PC-9 (cell line): ENCODE measurements around the gene COL8A2. TPM values are rescaled to one million over a fixed set of nuclear protein-coding genes. Genes with fewer than 3 reads are reported as not detected.

Experiments
- Bru-seq: library from RNA; stranded (reverse); fragments of 400-500 nt; gene quantifications from one replicate; lab custom pipeline; 2021; lab: Mats Ljungman, UMichigan
- BruChase-seq, 2 experiments: library from RNA; stranded (reverse); fragments of 400-500 nt; gene quantifications; one replicate each; lab custom pipeline; 2021; lab: Mats Ljungman, UMichigan
- BruUV-seq: library from RNA; stranded (reverse); fragments of 400-500 nt; replicated peaks from 2 replicates; lab custom pipeline; 2021; lab: Mats Ljungman, UMichigan
- CTCF ChIA-PET: fragments of 300-600 bp; sonication (Branson Sonifier 250); formaldehyde crosslinking; loops from one replicate; lab custom pipeline; 2022; ENCODE audit warnings: antibody characterized with exemption; lab: Charles Lee
- POLR2A ChIA-PET: fragments of 300-600 bp; sonication (Branson Sonifier 250); formaldehyde crosslinking; loops from one replicate; lab custom pipeline; 2022; ENCODE audit warnings: antibody characterized with exemption; ENCODE audit not compliant: unreplicated experiment; lab: Charles Lee
- DNase-seq, 2 experiments: peaks; one replicate each; pipeline versions ENCODE4 v3.0.0 to v3.0.0-alpha.2; 2015 to 2022; ENCODE audit warnings: mixed read lengths in 1 of 2
- H2AFZ ChIP-seq: fragments of 200-600 bp; sonication (generic); 2 replicates; pipeline ENCODE4 v1.8.1; 2017; ENCODE audit warnings: antibody characterized with exemption
- H3F3A ChIP-seq: fragments of 200-600 bp; sonication (generic); 2 replicates; pipeline ENCODE4 v1.8.1; 2017; ENCODE audit warnings: antibody characterized with exemption, mild to moderate bottlenecking, low read depth; ENCODE audit not compliant: insufficient read depth
- H3K27ac ChIP-seq: fragments of 200-600 bp; sonication (generic); 2 replicates; pipeline ENCODE4 v1.6.1; 2016; ENCODE audit warnings: mixed run types
- H3K27me3 ChIP-seq: fragments of 200-600 bp; sonication (generic); 2 replicates; pipeline ENCODE4 v1.6.1; 2016; ENCODE audit warnings: low read depth, mixed run types; ENCODE audit not compliant: insufficient read depth
- H3K36me3 ChIP-seq: fragments of 200-600 bp; sonication (generic); 2 replicates; pipeline ENCODE4 v1.6.1; 2016; ENCODE audit warnings: low read depth, mixed run types
- H3K4me1 ChIP-seq: fragments of 200-600 bp; sonication (generic); replicated peaks from 2 replicates; pipeline ENCODE4 v1.6.1; 2016; ENCODE audit warnings: mixed run types; ENCODE audit not compliant: insufficient read depth
- H3K4me2 ChIP-seq: fragments of 200-600 bp; sonication (generic); 2 replicates; pipeline ENCODE4 v1.6.1; 2017; ENCODE audit warnings: mixed run types
- H3K4me3 ChIP-seq: fragments of 200-600 bp; sonication (generic); 2 replicates; pipeline ENCODE4 v1.6.1; 2016; ENCODE audit warnings: mixed run types
- H3K79me2 ChIP-seq: fragments of 200-600 bp; sonication (generic); 2 replicates; pipeline ENCODE4 v1.6.1; 2017; ENCODE audit warnings: low read depth, mixed run types
- H3K9me2 ChIP-seq: fragments of 200-600 bp; sonication (generic); 2 replicates; pipeline ENCODE4 v1.8.1; 2017; ENCODE audit warnings: mild to moderate bottlenecking; ENCODE audit not compliant: insufficient read depth
- H3K9me3 ChIP-seq: fragments of 200-600 bp; sonication (generic); 2 replicates; pipeline ENCODE4 v1.8.1; 2016; ENCODE audit warnings: low read depth; ENCODE audit not compliant: insufficient read depth
- H4K20me1 ChIP-seq: fragments of 200-600 bp; sonication (generic); 2 replicates; pipeline ENCODE4 v1.8.1; 2017; ENCODE audit not compliant: insufficient read depth
- CTCF ChIP-seq: fragments of 200-600 bp; sonication (generic); conservative IDR thresholded peaks from 2 replicates; pipeline ENCODE4 v1.6.1; 2017; ENCODE audit warnings: mixed run types, antibody characterized with exemption, mild to moderate bottlenecking, moderate library complexity
- EZH2 ChIP-seq: fragments of 200-600 bp; sonication (generic); IDR thresholded peaks from 2 replicates; pipeline ENCODE4 v1.8.0; 2017; ENCODE audit warnings: antibody characterized with exemption, low read depth
- intact Hi-C: fragments of 100-400 bp; cut with micrococcal nuclease; formaldehyde crosslinking; loops from one replicate; pipeline ENCODE4 v1.10.0; 2022; ENCODE audit not compliant: unreplicated experiment
- long read RNA-seq: library from polyadenylated mRNA; stranded (forward); transcript quantifications from one replicate; pipeline ENCODE4 v2.0.0, GENCODE V29; 2022
- total RNA-seq: library from RNA; stranded (reverse); gene quantifications from 2 replicates; pipeline ENCODE4 v1.2.3, GENCODE V29; 2021

Gene COL8A2
- total RNA-seq (0.20 and 0.28 TPM in 2 replicates), Bru-seq, nascent RNA (percentile 7 among the genes with signal in this experiment), BruChase-seq, experiment 1, labeled RNA remaining after a 2-hour chase (percentile 5 among the genes with signal in this experiment), BruChase-seq, experiment 2, labeled RNA remaining after a 6-hour chase (percentile 6 among the genes with signal in this experiment)
- long read RNA-seq, partial matches to known transcripts = 0 of 1 reads
- long read RNA-seq, other reads (novel, unspliced or antisense) = 1 of 1 reads

GRCh38 chr1:36125129-36125991 lies at the start of gene COL8A2:
Gene COL8A2, minus strand, starts transcription at chr1:36125222. Its CDS starts 24,980 bp downstream, at chr1:36100242.
- DNase-seq = peak in 1 of 2 experiments; percentile 15
- Histone ChIP-seq H3K36me3 (no peaks in the 10 kb centered on the region), H4K20me1 (no peaks in the 10 kb centered on the region), H3K27me3 (peaks cover 25% of the 10 kb centered on the region), H3K4me2 (no peak within 1 kb of the TSS), H3K9me2 (no peaks in the 10 kb centered on the region), H3K4me1 (no peaks in the 10 kb centered on the region), H3K4me3 (no peak within 1 kb of the TSS), H2AFZ (no peak within 1 kb of the TSS), H3K9me3 (no peaks in the 10 kb centered on the region), H3F3A (no peaks in the 10 kb centered on the region), H3K27ac (no peak within 1 kb of the TSS), H3K79me2 (no peaks in the 10 kb centered on the region)
- CTCF ChIA-PET = no interaction called here
- no TSS peak for BruUV-seq
- POLR2A ChIA-PET = no interaction called here
- TF ChIP-seq CTCF = no peak
- TF ChIP-seq EZH2 = no peak
- intact Hi-C loops = no loop called here

- H3F3A ChIP-seq = peaks cover 5% of the 10 kb centered on the region; the same call in 1 of the 2 replicates
- peaks cover 26% of the 10 kb centered on the region for H3K36me3 ChIP-seq
- no peaks in the 10 kb centered on the region for H3K27me3 ChIP-seq
- H3K27ac ChIP-seq = no peak overlapping the region
- no peak overlapping the region for H3K4me2 ChIP-seq
- H3K79me2 ChIP-seq = peaks cover 10% of the 10 kb centered on the region
- no peaks in the 10 kb centered on the region for H3K9me3 ChIP-seq
- no peak overlapping the region for H2AFZ ChIP-seq
- CTCF ChIA-PET = interaction anchor here (0.6 kb wide), 1 partner anchor 15 kb away, joined by 3 read pairs; no protein-coding TSS in a partner anchor
- intact Hi-C loops = no loop called here
- no peak for DNase-seq
- H4K20me1 ChIP-seq = peaks cover 4% of the 10 kb centered on the region; the same call in 1 of the 2 replicates
- peaks cover 11% of the 10 kb centered on the region for H3K4me1 ChIP-seq
- TF ChIP-seq EZH2 = no peak
- TF ChIP-seq CTCF = no peak
- POLR2A ChIA-PET = no interaction called here
- no peaks in the 10 kb centered on the region for H3K9me2 ChIP-seq
- no TSS peak for BruUV-seq
- H3K4me3 ChIP-seq = no peak overlapping the region
Observed at GRCh38 chr1:36174713-36175112, 49.7 kb upstream of the COL8A2 start.

- no peaks in the 10 kb centered on the region for H3K9me3 ChIP-seq
- peaks cover 26% of the 10 kb centered on the region for H3K36me3 ChIP-seq
- H3K27ac ChIP-seq = peak overlapping the region; percentile 42
- CTCF ChIA-PET = interaction anchor here (0.6 kb wide), 1 partner anchor 15 kb away, joined by 3 read pairs; no protein-coding TSS in a partner anchor
- peaks cover 14% of the 10 kb centered on the region for H3K79me2 ChIP-seq
- no peak overlapping the region for H2AFZ ChIP-seq
- DNase-seq = peak; percentile 18 to 71
- H4K20me1 ChIP-seq = peaks cover 9% of the 10 kb centered on the region; the same call in 1 of the 2 replicates
- peaks cover 11% of the 10 kb centered on the region for H3K4me1 ChIP-seq
- no TSS peak for BruUV-seq
- H3K9me2 ChIP-seq = no peaks in the 10 kb centered on the region
- intact Hi-C loops = no loop called here
- no peaks in the 10 kb centered on the region for H3K27me3 ChIP-seq
- H3K4me2 ChIP-seq = no peak overlapping the region
- POLR2A ChIA-PET = interaction anchor here (0.6 kb wide), 1 partner anchor 13 kb away, joined by 3 read pairs; no protein-coding TSS in a partner anchor
- TF ChIP-seq EZH2 = no peak
- TF ChIP-seq CTCF = no peak
- H3K4me3 ChIP-seq = no peak overlapping the region
- H3F3A ChIP-seq = peaks cover 10% of the 10 kb centered on the region; the same call in 1 of the 2 replicates
Observed at GRCh38 chr1:36172983-36173382, 48.0 kb upstream of the COL8A2 start.
